ENCODE measurements around the gene VPREB1.

DNA sequence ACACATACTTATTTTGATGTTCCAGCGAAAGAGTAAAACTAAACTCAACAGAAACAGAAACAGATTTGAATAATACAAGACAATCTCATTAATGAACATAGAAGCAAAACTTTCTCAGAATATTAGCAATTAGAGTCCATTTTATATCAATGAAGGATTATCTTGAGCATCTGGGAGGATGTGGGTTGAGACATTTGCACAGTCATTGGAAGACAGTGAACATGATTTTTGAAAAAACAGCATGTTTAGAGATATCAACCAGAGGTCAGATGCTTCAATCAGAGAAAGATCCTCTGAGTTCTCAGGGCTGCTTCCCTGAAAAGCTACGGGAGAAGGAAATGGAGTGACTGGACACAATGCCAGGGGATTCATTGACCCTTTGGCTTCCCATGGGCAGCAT lies 35.9 kb upstream of the VPREB1 start:
- no peak for TF ChIP-seq CTCF (IDR thresholded peaks at IDR 0.05; ENCODE audit: low read depth, low read length)
- TF ChIP-seq POLR2A (IDR thresholded peaks at IDR 0.05; ENCODE audit: extremely low read depth, insufficient read length): no peak
- TF ChIP-seq, protein P1, sequence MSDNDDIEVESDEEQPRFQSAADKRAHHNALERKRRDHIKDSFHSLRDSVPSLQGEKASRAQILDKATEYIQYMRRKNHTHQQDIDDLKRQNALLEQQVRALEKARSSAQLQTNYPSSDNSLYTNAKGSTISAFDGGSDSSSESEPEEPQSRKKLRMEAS (IDR thresholded peaks at IDR 0.05; ENCODE audit: low read depth, low read length): no peak

All from NB4 (cell line).